Endometrium (tissue), 2 donors: ENCODE measurements around the gene ABCA13.
"Not testable (repeated sequence)": the region's sequence is repeated elsewhere in the genome, so short reads cannot be mapped to it uniquely, and the experiment has no call there.

Source experiments
- FAIRE-seq: peaks from 2 replicates; lab custom pipeline; 2012; peaks lifted over from hg19 to GRCh38; lab: Jason Lieb, UNC
- donor health status: control.
- donor health status: control.

The ABCA13 gene

DNA sequence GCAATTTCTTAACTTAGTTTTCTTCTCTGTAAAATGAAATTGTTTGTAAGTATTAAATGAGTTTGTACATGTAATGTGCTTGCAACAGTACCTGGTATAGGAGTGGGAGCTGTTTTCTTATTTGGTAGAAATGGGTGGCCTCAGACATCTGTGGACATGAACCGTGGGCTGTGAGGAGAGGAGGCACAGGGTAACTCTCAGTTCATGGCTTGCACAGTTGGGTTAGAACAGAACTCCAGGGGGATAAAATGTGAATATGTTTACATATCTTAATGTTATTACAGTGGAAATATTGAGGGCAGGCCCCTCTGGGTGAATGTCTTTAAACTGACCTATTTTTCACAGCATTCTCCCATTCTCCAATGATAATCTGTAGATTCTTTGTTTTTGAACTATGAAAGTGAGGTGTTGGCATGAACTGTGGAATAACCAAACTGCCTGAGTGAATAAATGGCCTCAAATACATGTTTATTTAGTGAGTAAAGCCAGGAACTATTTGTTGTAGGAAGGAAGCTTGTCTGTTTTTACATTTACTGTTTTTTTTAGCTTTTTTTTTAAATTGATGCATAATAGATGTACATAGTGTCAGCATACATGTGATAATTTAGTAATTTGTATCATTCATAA is 2.6 kb downstream of the ABCA13 start:
- FAIRE-seq, result peak; percentile 4

DNA sequence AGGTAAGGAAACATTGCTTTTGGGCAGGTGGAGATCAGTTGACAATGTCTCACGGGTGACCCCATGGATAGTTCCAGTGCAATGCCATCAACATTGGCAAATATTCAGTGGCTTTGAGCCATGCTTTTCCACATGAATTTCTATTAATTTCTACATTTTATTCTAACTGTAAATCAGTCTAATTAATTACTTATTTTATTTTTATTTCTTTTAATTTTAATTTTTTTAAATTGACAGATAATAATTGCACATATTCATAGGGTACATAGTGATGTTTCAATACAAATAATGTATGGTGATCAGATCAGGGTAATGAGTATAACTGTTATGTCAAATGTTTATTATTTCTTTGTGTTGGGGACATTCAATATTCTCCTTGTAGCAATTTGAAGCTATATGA is 3.8 kb downstream of the ABCA13 start:
- peak; percentile 23 for FAIRE-seq

DNA sequence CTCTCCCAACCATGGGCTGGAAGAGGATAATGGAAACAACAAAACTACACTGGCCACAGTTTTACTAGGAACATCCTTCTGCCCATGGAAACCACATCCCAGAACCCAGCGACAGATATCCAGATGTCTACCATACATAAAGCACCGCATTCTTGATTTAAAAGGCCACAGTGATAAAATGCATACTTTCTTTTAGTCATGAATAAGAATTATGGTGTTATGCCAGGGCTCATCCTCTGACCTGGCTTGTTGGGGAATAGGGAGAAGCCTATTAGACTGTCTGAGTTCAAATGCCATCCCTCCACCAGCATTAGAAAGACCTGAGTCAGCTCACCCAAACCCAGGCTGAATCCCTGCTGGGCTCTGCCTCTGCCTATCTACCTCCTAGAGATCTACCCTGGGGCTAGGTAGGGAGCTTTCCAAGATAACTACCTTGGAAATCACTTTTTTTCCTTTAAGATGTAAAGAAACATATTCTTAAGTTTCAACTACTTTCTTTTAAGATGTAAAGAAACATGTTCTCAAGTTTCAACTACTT is 5.2 kb downstream of the ABCA13 start:
- FAIRE-seq, result no peak

DNA sequence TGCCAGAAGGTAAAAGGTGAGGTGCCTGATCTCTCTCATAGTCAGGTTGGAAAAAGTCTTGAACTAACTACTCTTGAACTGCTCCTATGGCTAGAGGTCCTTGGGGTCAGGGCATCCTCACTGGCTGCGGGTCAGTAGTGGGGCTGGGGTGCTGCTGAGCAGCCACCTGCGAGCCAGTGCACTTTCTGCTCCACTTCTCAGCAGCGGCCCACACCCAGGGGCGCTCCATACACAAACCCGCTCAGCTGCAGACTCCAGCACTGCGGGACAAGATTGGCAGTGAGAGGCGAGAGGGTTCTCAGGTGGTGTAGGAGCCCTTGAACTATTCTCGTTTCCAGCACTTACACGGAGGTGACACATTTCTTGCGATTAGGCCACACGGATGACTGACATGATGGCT is 6.0 kb downstream of the ABCA13 start:
- no peak for FAIRE-seq

DNA sequence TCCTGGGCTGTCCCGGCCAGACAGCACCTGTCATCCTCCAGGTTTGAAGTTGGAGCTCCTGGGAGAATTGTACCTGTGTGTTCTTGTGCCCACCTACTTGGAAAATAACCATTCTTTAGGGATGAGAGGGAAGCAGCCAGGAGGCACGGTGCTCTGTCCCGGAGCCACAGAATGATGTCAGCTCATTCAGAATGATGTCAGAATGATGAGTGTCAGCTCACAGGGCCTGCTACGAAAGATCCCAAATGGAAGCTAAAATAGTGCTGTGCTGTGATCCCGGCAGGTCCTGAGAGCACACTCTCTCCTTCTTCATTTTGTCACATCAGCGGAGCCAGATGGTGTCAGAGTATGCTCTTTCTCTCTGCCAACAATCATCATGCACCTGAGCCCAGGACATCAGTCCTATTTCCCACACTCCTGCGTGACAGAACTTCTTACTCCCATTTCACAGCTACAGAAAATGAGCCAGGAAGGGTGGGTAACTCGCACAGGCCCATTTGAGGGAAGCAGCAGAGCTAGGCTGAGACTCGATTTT is 8.3 kb downstream of the ABCA13 start:
- no peak for FAIRE-seq

DNA sequence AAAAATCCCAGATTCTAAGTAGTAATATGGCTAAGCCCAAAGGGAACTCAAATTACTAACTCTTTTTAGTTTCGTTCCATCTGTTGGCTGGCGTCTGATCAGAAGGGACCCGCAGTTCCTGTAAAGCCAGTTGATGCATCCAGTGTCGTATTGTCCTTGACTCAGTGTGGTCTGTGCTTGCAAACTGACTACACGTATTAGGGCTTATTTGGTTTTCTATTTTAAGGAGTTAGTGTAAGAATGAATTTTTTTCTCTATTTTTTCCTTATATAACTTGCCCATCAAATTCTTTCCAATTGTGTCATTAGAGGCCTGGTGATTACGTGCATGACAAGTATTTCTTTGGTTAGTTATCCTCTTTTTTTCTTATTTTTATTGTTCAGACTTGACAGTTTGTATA is 9.7 kb downstream of the ABCA13 start:
- no peak for FAIRE-seq

DNA sequence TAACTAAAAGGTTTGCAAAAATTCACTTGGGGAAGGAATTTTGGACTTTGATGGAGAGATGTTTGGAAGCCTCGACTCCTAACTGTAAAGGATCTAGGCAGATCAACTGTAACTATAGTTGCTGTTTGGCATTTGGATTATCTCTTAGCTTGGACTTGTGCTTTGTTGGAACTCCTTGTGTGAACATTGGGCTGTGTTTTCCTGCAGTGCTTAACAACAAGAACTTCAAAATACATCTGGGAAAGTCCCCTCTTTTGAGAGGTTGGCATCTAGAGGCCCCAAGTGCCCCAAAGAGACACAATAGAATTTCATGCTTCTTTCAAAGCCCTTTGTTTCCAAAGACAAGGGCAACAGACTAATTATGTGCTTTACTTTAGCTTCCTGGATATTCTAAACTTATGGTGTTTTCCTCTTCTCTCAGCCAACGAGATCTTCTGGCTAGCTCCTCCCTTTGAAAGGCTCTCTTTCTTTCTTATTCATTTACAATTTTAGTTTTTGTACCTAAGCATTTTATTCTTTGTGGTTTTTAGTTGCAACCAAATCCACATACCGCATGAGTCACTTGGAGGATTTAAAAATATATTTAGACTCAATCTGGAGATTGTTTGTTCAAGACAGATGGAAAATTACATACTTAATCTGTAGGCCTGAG is 11.6 kb downstream of the ABCA13 start:
- FAIRE-seq, result no peak

DNA sequence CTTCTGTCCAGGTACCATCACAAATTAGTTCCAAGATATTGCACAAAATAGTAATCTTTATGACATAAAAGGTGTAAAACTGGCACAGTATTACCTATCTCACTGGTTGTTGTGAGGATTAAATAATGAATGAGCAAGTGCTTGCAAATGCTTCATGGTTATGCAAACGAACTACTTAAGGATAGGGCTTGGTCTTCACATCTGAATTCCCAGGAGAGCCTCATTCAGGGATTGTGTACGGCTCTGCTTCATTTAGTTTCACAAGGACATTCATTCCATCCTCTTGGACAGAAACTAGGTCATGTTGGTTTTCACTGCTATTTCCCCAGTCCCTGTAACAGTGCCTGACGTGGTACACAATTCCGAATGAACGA is 12.1 kb downstream of the ABCA13 start:
- no peak for FAIRE-seq

DNA sequence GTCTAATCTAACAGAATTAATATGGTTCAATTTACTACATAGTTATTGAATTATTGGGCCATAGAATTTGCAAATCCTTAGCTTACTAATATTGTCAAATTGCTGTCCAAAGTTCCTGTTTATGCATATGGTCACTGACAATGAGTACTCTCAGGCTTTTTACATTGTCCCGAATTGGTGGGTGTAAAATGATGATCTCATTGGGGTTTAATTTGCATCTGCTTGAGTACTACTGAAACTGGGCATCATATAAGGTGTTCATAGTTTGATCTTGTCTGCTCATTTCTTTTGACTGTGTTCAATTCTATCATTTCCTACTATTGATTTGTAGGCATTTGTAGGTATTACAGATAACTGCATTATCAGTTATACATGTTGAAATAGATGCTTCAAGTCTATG is 12.7 kb downstream of the ABCA13 start:
- no peak for FAIRE-seq

DNA sequence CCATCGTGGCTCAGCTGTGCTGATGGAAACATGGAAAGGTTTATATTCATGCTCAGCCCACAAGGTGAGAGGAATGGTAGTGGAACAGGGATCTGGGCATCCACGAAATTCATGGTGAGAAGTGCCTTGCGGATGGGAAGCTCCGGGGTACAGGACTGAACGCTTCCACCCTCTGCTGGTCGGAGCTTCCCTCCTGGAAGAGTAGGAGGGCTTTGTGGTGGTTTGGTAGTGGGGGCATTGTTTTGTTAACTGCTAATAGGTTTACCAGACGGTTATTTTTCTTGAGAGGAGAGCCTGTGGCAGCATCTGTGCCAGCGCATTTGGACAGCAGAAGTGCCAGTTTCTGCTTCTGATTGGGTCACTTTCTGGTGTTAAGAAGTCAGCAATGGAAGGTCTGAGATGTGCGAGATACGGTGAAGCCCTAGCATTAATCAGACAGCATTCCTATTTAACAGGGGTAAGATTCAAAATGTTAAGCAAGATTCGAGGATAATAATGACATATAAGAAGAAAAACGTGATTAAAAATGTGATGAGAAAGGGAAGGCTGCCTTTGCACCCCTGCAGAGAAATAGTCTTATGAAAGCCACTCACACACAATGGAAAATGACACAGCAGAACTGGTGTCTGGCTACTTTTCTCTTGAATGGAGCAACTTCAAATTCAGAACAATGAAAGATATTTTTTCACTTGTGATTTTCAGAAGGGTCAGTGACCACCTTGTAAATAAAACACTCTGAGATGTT is 17.7 kb downstream of the ABCA13 start:
- FAIRE-seq, result no peak

DNA sequence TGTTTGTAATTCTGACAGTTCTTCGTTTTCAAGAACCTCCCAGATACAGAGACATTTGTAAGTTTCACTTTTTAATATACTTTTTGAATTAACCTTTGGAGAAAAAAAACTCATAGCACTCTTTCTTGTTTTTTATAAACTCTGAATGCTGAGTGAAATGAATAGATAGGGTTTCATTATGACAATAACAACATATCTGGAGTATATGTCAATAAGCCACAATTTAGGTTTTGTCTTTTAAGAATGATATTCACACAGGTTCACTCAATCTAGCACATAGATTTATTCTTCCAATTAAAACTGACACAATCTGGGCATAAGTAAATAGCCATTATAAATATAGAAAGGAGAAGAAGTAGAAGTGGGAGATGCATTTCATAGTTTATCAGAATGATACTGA is 21.7 kb downstream of the ABCA13 start:
- no peak for FAIRE-seq

DNA sequence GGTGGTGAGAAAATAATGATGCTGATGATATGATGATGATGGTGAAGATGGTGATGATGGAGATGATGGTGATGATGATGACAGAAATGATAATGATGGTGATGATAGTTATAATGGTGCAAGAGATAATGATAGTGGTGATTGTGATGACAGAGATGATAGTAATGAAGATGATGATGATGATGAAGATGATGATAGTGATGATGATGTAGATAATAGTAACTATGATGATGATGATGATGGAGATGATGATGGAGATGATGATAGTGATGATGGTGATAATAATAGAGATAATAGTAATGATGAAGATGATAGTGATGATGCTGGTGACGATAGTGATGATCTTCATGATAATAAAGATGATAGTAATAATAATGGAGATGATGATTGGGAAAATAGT is 22.2 kb downstream of the ABCA13 start:
- no peak for FAIRE-seq

DNA sequence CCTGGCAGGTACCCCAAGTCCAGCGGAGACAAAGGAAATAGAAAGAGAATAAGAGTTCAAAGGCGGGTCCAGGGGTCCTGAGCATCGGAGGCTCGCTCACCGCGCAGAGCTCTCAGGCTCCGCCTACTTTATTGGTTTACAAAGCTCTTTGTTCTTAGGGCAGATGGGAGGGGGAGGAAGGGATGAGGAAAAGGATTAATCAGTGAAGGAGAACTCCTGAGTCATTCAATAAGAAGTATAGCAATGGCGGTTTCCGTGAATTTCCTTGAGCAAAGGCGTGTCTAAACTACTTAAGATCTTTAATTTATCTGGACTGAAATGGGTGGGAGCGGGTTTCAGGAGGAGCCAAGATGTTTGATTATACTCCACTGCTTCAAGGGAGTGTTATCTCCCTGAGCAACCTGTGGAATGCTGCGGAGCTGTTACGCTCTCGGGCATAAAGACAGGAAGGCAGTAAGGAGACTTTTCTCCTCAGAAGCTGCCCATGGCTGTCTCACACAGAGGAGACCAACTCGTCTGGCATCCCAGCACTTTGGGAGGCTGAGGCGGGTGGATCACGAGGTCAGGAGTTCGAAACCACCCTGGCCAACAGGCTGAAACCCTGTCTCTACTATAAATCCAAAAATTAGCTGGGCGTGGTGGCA is 29.8 kb downstream of the ABCA13 start:
- not testable (repeated sequence) for FAIRE-seq

DNA sequence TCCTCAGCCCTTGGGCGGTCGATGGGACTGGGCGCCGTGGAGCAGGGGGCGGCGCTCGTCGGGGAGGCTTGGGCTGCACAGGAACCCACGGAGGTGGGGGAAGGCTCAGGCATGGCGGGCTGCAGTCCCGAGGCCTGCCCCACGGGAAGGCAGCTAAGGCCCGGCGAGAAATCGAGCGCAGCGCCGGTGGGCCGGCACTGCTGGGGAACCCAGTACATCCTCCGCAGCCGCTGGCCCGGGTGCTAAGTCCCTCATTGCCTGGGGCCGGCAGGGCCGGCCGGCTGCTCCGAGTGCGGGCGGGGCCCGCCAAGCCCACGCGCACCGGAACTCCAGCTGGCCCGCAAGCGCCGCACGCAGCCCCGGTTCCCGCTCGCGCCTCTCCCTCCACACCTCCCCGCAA is 31.7 kb downstream of the ABCA13 start:
- not testable (repeated sequence) for FAIRE-seq

DNA sequence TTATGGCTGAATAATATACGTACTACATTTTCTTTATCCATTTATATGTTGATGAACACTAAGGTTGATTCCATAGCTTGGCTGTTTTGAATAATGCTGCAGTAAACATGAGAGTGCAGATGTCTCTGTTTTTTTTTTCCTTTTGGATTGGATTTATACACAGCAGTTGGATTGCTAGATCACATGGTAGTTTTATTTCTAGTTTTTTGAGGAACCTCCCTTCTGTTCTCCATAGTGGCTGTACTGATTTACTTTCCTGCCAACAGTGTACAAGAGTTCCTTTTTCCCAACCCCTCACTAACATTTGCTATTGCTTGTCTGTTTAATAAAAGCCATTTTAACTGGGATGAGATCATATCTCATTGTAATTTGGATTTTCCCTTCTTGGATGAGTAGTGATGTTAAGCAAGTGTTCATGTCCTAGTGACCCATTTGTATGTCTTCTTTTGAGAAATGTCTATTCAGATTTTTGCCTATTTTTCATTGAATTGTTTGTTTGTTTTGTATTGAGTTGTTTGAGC is 36.0 kb downstream of the ABCA13 start:
- FAIRE-seq, result no peak

DNA sequence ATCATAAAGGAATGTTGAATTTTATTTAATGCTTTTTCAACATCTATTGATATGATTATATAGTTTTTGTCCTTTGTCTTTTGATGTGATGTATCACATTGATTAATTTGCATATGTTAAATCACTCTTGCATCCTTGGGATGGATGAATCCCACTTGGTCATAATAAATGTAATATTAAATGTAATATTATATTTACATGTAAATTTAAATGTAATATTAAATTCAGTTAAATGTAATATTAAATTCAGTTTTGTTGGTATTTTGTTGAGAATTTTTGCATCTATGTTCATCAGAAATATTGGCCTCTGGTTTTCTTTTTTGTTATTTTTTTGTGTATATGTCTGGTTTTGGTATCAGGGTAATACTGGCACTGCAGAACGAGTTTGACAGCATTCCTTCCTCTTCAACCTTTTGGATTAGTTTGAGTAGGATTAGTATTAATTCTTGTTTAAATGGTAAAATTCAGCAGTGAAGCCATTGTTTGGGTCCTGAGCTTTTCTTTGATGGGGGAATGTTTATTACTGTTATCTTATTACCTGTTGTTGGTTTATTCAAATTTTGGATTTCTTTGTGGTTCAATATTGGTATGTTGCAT is 37.8 kb downstream of the ABCA13 start:
- peak; percentile 4 for FAIRE-seq

DNA sequence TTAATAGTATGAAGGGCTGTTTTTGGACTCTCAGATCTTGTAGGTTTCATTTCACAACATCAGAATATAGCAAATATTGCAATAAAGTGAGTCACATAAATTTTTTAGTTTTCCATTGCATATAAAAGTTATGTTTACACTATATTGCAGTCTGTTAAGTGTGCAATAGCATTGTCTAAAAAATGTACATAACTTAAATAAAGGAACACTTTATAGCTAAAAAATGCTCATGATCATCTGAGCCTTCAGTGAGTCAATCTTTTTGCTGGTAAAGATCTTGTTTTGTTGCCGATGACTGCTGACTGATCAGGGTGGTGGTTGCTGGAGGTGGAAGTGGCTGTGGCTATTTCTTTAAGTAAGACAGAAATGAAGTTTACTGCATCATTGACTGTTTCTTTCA is 42.0 kb downstream of the ABCA13 start:
- FAIRE-seq, result no peak

DNA sequence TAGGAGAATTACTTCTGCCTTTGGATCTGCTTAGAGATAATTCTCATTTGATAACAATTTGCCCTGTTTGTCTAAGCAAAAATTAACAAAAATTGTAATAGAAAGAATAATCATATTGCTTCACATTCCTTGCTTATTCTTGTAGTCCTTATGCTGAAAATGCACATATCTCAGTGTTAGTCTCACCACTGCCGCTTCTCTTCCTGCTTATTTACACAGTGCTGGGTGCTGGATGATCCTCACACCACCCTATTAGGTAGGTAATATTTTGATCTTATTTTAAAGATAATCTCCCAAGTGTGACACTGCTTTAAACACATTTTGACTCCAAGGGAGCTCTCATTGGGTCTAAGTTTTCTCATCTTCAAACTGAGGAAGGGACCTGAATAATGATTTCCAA is 46.0 kb downstream of the ABCA13 start:
- FAIRE-seq, result no peak

DNA sequence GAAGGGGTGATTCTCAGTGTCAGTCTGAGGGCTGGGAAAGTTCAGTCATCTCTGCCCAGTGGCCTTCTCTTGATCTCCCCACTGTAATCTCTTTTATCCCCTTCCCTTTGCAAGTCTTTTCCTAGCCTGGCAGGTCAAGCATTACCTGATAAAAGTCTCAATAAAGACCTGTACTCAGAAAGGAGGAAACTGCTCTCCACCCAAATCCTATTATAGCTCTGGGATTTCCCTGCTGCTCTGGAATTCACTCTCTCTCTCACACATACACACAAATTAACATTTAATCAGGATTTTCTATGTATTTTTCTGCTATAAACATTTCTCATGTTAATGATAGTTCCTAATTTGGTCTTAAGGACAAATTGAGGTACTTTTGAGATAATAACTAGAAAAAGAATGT is 46.5 kb downstream of the ABCA13 start:
- no peak for FAIRE-seq

DNA sequence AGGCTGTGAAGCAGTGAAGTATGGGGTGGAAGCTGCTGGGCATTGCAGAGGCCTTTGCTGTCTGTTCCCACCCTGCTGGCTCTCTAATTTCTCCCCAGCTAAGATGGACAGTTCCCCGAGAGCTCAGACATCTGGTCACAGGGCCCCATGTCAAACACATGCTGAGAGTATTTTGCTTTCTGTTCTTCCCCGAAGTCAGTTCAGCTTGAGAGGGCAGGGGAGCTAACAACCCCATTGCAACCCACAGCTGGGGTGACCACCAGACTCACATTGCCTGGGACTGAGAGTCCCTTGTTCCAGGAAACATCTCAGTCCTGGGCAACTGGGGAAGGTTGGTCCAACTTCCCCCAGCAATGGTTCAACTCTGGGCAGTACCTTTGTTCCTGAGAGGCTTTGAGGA is 52.8 kb downstream of the ABCA13 start:
- no peak for FAIRE-seq

DNA sequence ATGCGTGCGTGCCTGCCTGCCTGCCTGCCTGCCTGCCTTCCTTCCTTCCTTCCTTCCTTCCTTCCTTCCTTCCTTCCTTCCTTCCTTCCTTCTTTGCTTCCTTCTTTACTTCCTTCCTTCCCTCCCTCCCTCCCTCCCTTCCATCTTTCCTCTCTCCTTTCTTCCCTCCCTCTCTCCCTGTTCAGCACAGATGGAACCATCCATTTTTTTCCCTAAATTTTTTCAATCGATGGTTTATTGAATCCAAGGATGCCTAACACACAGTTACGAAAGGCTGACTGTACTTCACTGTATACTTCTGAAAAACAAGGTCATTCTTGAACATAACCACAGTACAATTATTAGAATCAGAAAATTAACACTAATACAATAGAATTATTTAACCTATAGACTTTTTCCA is 53.8 kb downstream of the ABCA13 start:
- FAIRE-seq, result no peak

DNA sequence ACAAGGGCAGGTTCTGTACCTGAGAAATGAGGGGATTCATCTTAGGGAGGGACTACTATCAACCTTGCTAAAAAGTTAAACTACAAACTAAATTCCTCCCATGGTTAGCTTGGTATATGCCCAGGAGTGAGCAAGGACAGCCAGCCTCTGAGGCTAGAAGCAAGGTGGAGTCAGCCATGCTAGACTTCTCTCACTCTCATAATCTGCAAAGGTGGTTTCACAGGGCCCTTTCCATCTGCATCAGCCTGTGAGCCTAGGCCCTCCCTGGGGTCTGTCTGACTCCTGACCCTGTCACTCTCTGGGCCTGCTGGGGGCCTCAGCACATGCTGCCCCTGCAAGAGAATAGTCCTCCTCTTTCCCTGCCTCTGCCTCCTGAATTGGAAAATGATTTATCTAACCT is 66.1 kb downstream of the ABCA13 start:
- FAIRE-seq, result no peak
